GM04503 (cell line): ENCODE data around the gene CFD.
A peak's percentile ranks its signal among the peaks of the same experiment; 100 is the strongest.
"Not testable (repeated sequence)": the region's sequence is repeated elsewhere in the genome, so short reads cannot be mapped to it uniquely, and the experiment has no call there.

Source experiments
- DNase-seq: peaks from one replicate; pipeline ENCODE4 v3.0.0-alpha.2; 2012; ENCODE audit warnings: low read depth

The CFD gene

DNA sequence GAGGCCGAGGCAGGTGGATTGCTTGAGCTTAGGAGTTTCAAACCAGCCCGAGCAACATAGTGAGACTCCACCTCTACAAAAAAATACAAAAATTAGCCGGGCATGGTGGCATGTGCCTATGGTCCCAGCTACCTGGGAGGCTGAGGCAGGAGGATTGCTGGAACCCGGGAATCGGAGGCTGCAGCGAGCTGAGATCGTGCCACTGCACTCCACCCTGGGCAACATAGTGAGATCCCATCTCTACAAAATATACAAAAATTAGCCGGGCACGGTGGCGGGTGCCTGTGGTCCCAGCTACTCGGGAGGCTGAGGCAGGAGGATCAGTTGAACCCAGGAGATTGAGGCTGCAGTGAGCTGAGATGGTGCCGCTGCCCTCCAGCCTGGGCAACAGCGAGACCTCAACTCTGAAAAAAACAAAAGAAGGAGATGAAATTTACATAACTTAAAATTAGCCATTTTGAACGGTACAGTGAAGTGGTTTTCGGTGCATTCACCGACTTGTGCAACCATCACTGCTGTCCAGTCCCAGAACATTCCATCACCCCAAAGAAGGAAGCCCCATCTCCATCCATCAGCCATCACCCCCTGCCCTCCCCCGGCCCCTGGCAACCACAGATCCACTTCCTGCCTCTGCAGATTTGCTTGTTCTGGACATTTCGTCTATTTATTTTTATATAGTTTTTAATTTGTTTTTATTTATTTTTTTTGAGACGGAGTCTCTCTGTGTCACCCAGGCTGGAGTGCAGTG is 33.4 kb upstream of the CFD start:
- no peak for DNase-seq

DNA sequence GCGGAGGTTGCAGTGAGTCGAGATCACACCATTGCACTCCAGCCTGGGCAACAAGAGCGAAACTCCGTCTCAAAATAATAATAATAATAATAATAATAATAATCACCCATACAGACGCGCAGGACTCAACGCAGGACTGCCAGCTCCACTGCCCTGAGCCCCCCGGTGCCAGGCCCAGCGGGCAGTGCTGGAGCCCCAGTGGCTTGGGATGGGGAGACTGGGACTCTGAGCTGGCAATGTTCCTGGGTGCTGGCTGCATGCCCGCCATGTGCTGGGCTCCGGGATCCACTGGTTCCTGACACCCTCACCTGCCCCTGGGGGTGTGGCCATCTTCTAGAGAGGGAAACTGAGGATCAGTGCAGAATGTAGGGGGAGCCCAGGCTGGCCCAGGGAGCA is 32.2 kb upstream of the CFD start:
- DNase-seq, result no peak

DNA sequence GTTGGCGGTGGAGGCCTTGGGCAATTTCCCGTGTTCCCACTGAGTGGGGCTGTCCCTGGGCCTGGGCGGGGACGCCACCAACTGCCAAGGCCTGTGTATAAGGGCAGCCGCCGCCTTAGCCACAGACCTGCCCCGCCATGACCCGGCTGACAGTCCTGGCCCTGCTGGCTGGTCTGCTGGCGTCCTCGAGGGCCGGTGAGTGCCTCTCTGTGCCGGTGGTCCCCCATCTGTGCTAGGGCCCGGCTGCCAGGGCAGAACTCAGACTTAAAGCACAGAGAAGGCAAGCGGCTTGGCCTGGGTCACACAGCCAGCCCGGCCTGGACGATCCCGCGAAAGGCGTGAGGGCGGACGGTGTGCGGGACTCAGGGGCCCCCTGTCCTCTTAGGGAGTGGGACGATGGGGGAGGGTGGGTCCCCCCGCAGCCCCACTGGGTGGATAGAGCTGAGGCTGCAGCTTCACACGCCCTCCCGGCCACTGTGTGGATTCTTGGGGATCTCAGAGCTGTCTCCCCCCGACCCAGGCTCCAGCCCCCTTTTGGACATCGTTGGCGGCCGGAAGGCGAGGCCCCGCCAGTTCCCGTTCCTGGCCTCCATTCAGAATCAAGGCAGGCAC is 31.6 kb upstream of the CFD start, which contains the start of gene AZU1:
AZU1 (plus strand) TSS at position 128 of the 612 bp plus-strand sequence; CDS start at position 138, 10 bp downstream.
- no peak for DNase-seq

DNA sequence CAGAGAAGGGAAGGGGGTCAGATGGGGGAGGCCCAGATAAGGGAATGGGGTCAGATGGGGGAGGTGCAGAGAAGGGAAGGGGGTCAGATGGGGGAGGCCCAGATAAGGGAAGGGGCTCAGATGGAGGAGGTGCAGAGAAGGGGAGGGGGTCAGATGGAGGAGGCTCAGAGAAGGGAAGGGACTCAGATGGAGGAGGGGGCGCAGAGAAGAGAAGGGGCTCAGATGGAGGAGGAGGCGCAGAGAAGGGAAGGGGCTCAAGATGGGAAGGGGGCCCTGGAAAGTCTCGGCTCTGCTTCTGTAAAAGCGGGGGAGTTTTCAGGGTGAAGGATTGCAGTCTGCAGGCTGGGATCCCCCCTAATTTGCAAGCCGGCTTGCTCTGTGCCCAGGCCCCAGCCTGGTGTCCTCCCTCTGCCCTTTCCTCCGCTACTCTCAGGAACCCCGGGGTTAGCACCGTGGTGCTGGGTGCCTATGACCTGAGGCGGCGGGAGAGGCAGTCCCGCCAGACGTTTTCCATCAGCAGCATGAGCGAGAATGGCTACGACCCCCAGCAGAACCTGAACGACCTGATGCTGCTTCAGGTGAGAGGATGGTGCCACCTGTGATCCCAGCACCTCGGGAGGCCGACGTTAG is 30.2 kb upstream of the CFD start:
- no peak for DNase-seq

DNA sequence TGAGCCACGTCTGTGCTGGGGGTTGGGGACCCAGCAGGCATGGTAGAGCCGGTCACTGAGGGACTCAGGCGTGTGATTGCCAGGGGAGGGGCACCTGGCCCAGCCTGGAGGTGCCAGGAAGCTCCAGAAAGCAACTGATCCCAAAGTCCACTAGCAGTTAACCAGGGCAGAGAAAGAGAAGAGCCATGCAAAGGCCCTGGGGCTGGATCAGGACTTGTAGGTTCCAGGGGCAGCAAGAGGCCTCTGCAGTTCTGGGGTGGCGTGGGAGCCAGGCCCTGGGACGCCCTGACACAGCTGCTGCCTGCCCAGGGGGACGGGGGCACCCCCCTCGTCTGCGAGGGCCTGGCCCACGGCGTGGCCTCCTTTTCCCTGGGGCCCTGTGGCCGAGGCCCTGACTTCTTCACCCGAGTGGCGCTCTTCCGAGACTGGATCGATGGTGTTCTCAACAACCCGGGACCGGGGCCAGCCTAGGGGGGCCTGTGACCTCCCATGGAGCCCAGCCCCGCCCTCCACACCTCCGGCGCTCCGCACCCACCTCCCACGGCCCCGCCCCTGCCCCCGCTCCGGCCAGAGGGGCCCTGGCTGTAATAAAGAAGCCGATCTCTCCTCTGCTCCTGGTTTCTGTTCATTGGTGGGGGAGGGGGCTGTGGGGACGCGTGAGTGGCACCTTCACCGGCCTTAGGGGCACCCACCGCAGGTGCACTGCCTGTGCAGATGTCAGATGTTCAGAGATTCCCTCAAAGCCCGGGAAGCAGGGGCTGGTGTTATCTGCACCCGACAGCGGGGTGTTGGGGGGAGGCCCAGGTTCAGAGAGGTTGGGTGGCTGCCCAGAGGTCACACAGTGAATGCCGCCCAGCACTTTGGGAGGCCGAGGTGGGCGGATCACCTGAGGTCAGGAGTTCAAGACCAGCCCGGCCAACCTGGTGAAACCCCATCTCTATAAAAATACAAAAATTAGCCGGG is 27.8 kb upstream of the CFD start:
- DNase-seq, result no peak

DNA sequence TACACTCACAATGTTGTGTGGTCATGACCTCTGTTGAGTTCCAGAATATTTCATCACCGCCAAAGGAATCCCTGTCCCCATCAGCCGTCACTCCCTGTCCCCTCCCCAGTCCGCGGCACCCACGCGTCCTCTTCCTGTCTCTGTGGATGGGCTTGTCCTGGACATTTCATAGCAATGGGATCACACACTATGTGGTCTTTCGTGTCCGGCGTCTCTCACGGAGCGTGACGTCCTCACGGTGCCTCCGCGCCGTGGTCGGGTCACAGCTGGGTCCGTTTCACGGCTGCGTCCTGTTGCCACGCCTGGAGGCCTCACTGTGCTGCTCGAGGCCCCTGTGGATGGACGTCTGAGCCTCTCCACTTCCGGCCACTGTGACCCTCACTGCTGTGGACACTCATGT is 25.2 kb upstream of the CFD start:
- DNase-seq, result no peak

DNA sequence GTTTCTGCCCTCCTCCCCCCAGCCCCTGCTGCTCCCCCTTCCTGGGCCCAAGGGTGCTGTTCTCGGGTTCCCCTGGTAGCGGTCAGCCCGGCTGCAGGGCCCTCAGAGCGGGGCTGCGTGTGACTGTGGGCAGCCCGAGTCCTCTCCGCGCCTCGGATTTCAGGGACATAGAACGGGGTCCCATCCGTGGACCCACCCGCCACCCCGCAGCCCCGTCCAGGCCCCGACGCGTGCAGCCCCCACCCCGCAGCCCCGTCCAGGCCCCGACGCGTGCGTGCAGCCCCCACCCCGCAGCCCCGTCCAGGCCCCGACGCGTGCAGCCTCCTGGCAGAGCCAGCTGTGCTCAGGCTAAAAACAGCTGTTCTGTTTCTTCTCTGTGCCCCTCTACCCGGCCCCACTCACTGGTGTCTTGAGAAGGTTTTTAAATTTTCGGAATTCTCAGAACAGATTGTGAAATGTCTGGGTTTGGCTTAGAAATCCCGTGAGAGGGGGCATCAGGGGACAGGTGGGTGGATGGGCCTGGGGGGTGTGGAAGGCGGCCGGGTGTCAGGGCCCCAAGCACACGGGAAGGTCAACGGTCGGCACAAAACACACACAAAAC is 24.2 kb upstream of the CFD start:
- DNase-seq, result no peak

DNA sequence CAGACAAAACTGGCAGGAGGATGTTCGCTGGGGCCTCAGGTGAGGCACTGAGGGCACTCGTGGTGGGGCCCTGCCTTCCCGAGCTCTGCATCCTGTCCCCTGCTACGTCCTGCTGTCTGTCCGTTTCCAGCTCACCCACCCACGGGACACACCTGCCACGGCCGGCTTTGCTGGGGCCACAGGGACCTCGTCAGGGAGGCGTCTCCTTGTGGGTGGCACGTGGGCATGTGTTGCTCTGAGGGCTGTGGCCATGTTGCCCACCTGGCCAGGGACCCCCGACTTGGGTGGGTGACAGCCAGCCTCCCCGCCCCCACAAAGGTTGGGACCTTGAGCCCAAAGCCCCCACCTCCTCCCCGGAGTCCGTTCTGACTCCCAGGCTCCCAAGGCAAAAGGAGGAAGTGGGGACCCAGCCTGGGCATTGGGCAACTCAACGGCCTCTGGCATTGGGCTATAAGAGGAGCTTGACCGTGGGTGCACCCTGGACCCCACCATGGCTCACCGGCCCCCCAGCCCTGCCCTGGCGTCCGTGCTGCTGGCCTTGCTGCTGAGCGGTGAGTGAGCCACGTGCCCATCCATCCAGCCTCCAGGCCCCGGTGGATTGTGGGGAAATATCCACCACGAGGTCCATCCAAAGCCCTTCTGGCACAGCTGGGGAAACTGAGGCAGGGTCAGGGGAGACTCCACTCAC is 18.8 kb upstream of the CFD start, which contains the start of gene PRTN3:
PRTN3 (plus strand) TSS at position 481 of the 688 bp plus-strand sequence; CDS start at position 491, 10 bp downstream.
- no peak for DNase-seq

DNA sequence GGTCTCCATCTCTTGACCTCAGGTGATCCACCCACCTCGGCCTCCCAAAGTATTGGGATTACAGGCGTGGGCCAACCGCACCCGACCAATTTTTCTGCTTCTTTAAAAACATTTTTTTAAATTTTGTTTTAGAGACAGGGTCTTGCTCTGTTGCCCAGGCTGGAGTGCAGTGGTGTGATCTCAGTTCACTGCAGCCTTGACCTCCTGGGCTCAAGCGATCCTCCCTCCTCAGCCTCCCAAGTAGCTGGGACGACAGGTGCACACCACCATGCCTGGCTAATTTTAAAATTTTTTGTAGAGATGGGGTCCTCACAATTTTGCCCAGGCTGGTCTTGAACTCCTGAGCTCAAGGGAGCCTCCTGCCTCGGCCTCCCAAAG is 16.7 kb upstream of the CFD start:
- not testable (repeated sequence) for DNase-seq

DNA sequence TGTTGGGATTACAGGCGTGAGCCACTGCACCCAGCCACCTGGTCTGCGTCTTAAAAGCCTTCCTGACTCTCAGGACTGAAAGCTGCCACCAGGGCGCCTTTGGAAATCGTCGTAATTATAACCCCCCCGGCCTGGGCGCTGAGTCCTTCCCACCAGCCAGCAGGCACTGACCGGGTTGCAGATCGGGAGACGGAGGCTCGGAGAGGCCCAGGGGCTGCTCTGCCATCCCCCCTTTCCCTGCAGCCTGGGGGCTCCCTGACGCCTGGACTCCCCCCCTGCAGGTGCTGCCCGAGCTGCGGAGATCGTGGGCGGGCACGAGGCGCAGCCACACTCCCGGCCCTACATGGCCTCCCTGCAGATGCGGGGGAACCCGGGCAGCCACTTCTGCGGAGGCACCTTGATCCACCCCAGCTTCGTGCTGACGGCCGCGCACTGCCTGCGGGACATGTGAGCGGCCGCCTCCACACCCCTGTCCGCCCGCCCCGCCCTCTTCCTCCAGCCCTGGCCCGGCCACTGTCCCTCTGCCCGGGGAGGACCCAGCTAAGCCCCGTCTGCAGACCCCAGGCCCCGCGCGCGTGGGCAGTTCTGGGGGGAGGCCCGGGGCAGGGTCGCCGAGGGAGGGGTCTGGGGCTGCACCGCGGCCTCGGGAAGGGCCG is 16.2 kb upstream of the CFD start:
- no peak for DNase-seq

DNA sequence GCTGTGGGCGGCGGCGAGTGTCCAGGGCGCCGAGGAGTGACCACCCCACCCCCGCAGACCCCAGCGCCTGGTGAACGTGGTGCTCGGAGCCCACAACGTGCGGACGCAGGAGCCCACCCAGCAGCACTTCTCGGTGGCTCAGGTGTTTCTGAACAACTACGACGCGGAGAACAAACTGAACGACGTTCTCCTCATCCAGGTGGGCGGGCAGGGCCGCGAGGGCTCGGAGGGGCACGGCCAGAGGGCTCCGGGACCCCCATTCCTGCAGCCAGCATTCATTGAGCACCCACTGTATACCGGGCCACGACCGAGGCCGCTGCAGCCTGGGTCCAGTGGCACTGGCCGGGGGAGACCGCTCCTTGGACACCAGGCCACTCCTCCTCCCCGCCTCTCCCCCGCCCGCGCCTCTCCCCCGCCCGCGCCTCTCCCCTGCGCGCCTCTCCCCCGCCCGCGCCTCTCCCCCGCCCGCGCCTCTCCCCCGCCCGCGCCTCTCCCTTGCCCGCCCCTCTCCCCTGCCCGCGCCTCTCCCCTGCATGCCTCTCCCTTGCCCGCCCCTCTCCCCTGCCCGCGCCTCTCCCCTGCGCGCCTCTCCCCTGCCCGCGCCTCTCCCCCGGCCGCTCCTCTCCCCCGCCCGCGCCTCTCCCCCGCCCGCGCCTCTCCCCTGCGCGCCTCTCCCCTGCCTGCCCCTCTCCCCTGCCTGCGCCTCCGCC is 15.5 kb upstream of the CFD start:
- DNase-seq, result no peak

DNA sequence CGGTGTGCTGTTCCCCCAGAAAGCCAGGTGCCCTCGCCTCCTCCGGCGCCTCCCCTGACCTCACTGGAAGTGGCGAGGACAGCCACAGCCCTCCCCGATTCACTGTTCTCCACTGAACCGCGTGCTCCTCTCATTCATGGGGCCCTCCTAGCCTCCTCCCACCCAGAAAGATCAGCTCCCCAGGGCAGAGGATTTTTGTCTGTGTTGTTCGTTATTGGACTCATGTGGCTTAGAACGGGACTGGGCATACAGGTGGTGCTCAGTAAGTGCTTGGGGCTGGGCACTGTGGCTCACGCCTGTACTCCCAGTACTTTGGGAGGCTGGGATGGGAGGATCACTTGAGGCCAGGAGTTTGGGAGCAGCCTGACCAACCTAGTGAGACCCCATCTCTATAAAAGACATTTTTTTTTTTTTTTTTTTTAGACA is 14.9 kb upstream of the CFD start:
- DNase-seq, result no peak

DNA sequence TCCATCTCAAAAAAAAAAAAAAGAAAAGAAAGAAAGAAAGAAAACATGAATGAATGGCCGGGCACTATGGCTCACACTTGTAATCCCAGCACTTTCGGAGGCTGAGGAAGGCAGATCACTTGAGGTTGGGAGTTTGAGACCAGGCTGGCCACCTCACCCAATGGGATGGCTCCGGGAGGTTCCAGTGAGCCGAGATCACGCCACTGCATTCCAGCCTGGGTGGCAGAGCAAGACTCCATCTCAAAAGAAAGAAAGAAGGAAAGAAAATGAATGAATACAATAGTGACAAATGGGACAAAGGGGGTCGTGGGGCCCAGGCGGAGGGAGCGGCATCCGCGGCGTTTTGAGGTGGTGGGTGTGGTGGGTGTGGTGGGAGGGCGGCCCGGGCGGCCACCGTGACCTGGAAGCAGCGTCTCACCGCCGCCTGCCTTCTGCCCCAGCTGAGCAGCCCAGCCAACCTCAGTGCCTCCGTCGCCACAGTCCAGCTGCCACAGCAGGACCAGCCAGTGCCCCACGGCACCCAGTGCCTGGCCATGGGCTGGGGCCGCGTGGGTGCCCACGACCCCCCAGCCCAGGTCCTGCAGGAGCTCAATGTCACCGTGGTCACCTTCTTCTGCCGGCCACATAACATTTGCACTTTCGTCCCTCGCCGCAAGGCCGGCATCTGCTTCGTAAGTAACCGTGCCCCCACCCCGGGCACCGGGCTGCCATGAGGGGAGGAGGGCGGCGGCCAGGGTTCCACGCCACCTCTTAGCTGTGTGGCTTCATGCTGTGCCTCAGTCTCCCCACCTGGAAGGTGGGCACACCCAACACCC is 13.6 kb upstream of the CFD start:
- no peak for DNase-seq

DNA sequence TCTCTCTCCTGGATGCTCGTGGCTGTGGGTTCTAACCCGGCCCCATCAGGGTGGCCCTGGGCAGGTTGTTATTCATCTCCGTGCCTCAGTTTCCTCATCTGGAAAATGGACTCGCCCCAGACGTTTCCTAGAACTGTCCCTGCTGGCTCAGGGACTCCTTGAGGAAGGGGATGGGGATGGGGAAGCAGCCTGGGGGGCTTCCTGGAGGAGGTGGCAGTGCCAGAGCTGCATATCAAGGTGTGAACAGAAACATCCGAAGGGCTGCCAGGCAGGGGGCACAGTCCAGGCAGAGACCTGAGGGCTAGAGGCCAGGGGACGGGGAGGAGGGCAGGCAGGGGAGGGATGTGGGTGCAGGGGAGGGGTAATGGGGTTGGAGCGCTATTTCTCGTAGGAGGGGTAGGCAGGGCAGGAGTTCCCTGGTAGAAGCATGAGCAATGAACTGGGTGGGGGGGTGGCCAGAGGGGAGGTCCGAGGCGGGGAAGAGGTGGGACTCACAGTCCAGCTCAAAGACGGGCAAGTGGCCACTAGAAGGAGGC is 11.0 kb upstream of the CFD start:
- DNase-seq, result no peak

DNA sequence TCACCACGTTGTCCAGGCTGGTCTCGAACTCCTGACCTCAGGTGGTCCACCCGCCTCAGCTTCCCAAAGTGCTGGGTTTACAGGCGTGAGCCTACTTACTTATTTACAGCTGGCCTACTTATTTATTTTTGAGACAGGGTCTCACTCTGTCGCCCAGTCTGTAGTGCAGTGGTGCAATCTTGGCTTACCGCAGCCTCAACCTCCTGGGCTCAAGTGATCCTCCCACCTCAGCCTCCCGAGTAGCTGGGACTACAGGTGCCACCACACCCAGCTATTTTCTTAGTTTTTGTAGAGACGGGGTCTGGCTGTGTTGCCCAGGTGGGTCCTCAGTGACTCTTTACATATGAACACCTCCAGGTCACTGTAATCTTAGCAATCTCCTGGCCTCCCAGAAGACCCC is 10.3 kb upstream of the CFD start:
- not testable (repeated sequence) for DNase-seq

DNA sequence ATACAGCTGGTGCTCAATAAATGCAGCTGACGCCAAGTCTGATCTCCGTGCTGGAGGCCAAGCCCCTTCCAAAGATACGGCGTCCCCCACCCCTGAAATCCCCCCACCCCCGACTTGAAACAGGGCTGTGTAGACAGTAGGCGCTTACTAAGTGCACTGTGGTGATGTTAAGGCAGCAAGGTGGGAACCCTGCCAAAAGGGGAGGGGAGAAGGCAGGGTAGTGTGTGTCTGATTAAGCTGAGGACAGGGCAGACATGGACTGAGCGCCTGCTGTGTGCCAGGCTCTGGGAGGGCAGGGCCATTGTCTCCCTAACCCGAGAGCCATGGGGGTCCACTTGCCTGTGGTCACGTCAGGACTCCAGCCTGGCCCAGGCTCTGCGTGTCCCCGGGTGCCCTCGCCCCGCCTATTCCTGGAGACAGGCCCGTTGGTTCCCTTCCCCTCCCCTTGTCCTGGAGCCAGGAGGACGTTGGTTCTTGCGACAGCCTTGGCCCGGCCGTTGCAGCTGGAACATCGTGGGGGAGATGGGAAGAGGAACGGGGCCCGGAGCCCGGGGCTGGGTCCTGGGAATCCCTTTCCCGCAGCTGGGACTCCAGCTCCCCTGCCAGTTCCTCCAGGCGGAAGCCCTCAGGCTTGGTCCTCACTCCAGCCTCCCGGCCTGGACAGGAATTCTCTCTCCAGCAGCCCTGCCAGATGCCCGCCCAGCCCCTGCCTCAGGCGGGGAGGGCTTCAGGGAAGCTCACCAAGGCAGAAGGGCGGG is 9.1 kb upstream of the CFD start:
- peak; percentile 73 for DNase-seq

DNA sequence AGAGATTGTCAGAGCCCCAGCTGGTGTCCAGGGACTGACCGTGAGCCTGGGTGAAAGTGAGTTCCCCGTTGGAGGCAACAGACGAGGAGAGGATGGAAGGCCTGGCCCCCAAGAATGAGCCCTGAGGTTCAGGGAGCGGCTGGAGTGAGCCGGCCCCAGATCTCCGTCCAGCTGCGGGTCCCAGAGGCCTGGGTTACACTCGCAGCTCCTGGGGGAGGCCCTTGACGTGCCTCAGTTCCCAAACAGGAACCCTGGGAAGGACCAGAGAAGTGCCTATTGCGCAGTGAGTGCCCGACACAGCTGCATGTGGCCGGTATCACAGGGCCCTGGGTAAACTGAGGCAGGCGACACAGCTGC is 8.5 kb upstream of the CFD start:
- no peak for DNase-seq
